GM12878 (cell line): ENCODE results near the gene SLC9A3.

Experiments used
- CEBPB ChIP-seq, 2 experiments: fragments of 150-350 bp in 1 of 2; IDR thresholded peaks; 2 replicates each; pipeline ENCODE4 v1.6.1; 2012 to 2014; ENCODE audit warnings: low read depth in 2 of 2, low read length in 2 of 2, borderline replicate concordance in 1 of 2, inconsistent platforms in 1 of 2
- CHD2 ChIP-seq: IDR thresholded peaks from 2 replicates; pipeline ENCODE4 v1.6.1; 2011; ENCODE audit warnings: low read depth, low read length, improper control_type of control experiment, borderline replicate concordance
- CHD4 ChIP-seq: fragments of 200-600 bp; sonication (generic); IDR thresholded peaks from 2 replicates; pipeline ENCODE4 v1.6.1; 2016; ENCODE audit warnings: mild to moderate bottlenecking
- CTCF ChIP-seq, 3 experiments: IDR thresholded peaks in 2 of 3; conservative IDR thresholded peaks in 1 of 3; 2 replicates each; pipeline ENCODE4 v1.5.1; 2011; ENCODE audit warnings: low read depth in 3 of 3, low read length in 3 of 3, mild to moderate bottlenecking in 3 of 3, control low read depth in 2 of 3, moderate library complexity in 2 of 3, inconsistent platforms in 1 of 3, mixed read lengths in 1 of 3; ENCODE audit not compliant: control insufficient read depth in 2 of 3, insufficient read depth in 1 of 3; ENCODE audit errors: extremely low read depth in 1 of 3
- EP300 ChIP-seq, 2 experiments: fragments of 150-350 bp in 1 of 2; IDR thresholded peaks; 2 replicates each; pipeline ENCODE4 v1.6.1; 2011 to 2012; ENCODE audit warnings: low read depth in 2 of 2, low read length in 2 of 2, borderline replicate concordance in 1 of 2, improper control_type of control experiment in 1 of 2, inconsistent platforms in 1 of 2; ENCODE audit not compliant: control insufficient read depth in 1 of 2
- EZH2 ChIP-seq: IDR thresholded peaks from 2 replicates; pipeline ENCODE4 v1.6.1; 2012; ENCODE audit warnings: low read depth, mild to moderate bottlenecking, control low read depth, inconsistent platforms, low read length, borderline replicate concordance; ENCODE audit not compliant: control insufficient read depth
- MEF2B ChIP-seq: fragments of 450-650 bp; IDR thresholded peaks from 2 replicates; pipeline ENCODE4 v1.6.1; 2018; ENCODE audit warnings: mild to moderate bottlenecking, moderate library complexity; ENCODE audit not compliant: partially characterized antibody, poor library complexity, severe bottlenecking
- NKRF ChIP-seq: fragments of 450-650 bp; conservative IDR thresholded peaks from 2 replicates; pipeline ENCODE4 v1.6.1; 2017; ENCODE audit warnings: mild to moderate bottlenecking, moderate library complexity
- POLR2A ChIP-seq: IDR thresholded peaks from 2 replicates; pipeline ENCODE4 v1.6.1; 2011; ENCODE audit warnings: low read depth, mild to moderate bottlenecking, low read length
- RAD21 ChIP-seq: IDR thresholded peaks from 2 replicates; pipeline ENCODE4 v1.6.1; 2011; ENCODE audit warnings: mild to moderate bottlenecking, low read depth, low read length, moderate library complexity; ENCODE audit not compliant: insufficient read depth
- RAD51 ChIP-seq: fragments of 450-650 bp; IDR thresholded peaks from 2 replicates; pipeline ENCODE4 v1.6.1; 2016; ENCODE audit warnings: moderate library complexity, mild to moderate bottlenecking, inconsistent platforms
- RELA ChIP-seq: fragments of 450-650 bp; IDR thresholded peaks from 2 replicates; pipeline ENCODE4 v1.8.0; 2014; ENCODE audit warnings: borderline replicate concordance; ENCODE audit not compliant: partially characterized antibody
- SMC3 ChIP-seq: IDR thresholded peaks from 2 replicates; pipeline ENCODE4 v1.6.1; 2011; ENCODE audit warnings: low read length, improper control_type of control experiment, borderline replicate concordance
- SREBF2 ChIP-seq: IDR thresholded peaks from 2 replicates; pipeline ENCODE4 v1.6.1; 2012; ENCODE audit warnings: mild to moderate bottlenecking, low read length

GRCh38 chr5:531749-532315 lies 7.6 kb upstream of the SLC9A3 start:
- TF ChIP-seq CTCF (IDR thresholded peaks at IDR 0.05 in 2 of 3, conservative IDR thresholded peaks at IDR 0.05 in 1 of 3; ENCODE audit: control insufficient read depth in 2 of 3, extremely low read depth in 1 of 3, insufficient read depth in 1 of 3, low read depth in 3 of 3, low read length in 3 of 3) (no peak), CEBPB (IDR thresholded peaks at IDR 0.05; ENCODE audit: borderline replicate concordance in 1 of 2, low read depth in 2 of 2, low read length in 2 of 2) (no peak), EZH2 (no peak), RAD21 (no peak), MEF2B (no peak), CHD2 (no peak), SMC3 (no peak), RELA (no peak), EP300 (IDR thresholded peaks at IDR 0.05; ENCODE audit: borderline replicate concordance in 1 of 2, control insufficient read depth in 1 of 2, low read depth in 2 of 2, low read length in 2 of 2) (no peak), NKRF (no peak), SREBF2 (no peak), RAD51 (no peak), CHD4 (no peak), POLR2A (no peak)
